Measurements from ENCODE around the gene MYH8.

The MYH8 gene

DNA sequence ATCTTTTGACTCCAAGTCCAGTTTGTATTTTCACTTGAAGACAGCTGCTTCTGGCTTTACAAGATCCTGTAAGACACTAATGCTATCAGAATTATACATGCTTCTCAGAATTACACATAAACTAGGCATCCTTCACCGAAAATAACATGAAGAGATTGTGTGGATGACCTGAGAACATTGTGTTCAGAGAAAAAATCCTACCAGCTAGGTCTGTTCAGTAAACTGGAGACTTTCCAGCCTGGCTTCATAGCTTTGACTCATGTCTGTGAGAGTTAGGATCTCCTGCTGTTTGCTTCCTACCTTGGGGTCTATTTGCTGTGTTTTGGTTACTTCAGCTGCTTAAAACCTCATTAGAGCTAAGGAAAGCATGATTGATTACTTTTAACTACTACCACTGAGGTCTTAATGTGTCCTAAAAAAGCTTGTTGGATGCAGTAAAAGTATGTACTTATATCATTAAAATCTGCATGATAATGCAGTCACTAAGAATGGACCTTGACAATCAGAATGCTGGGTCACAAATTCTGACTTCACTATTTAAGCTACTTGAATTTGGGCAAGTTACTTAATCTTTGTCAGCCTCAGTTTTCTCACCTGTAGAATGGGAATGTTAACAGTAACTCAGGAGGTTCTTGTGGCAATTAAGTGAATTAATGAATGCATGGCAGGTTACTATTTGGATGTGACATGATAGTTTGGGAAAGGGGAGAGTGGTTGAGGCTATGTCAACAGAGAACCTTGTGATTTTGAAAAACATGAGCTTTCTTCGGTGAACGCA lies 40.9 kb downstream of the MYH8 start:
- DNase-seq, result no peak

DNA sequence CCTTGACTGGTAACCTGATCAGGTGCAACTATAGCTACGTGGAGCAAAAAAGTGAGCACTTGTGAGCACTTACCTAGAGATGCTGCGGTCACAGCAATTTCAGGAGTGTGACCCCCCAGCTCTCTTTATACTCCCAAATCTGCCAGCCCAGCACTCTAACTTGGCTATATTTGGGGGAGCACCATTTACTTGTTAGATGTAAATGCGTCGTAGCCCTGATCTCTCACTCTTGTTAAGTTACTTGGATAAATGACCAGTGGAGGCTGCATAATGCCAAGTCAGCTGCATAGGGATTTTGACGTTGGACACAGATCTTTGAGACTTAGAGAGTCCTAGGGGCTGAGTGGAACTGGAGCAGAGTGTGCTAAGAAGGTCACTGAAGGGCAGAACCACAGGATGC lies 48.8 kb downstream of the MYH8 start, which contains the start of gene MYH13:
TSS of gene MYH13 (minus strand) at position 101 of the 400 bp plus-strand sequence. CDS start 8,476 bp downstream, outside the sequence.
- DNase-seq, result no peak

DNA sequence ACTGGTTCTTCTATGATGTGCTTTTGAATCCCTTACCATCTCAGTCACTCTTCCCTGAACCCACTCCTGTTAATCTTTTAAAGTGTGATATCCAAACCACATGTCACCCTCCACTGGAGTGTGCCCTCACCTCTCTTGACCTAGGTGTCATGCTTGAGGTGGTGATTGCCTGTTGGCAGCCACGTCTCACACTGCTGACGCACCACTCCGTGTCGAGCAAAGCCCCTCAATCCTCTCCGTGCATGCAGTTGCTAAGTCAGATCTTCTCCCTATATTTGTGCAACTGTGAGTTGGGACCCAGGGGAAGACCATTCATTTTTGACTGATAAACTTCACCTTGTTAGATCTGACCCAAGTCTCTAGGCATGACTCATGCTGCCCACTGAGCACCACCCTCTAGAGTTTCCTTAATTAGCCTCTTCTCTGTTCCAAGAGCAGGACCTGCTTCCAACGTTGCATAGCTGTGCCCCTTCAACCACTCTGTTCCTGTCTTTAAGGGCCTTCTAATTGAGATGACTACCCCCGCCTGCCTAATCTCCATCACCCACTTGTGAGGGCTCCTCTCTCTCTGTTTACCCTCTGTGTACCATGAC lies 51.6 kb downstream of the MYH8 start:
- no peak for DNase-seq

DNA sequence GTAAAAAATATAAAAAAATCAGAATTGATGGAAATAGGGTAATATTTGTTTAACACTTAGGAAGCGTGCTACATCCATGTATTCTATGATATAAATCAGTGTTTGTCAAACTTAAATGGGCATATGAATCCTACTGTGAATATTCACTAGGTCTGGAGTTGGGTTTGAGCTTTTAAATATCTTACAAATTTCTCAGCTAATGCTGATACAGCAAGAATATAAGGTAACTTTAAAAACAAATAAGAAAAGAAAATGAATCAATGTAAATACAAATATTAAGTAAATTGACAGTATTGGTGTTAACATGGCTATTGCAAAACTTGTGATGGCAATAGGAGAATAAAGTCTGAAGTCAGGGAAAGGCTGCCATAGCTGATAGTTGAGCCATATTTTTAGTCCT lies 52.5 kb downstream of the MYH8 start:
- no peak for DNase-seq

DNA sequence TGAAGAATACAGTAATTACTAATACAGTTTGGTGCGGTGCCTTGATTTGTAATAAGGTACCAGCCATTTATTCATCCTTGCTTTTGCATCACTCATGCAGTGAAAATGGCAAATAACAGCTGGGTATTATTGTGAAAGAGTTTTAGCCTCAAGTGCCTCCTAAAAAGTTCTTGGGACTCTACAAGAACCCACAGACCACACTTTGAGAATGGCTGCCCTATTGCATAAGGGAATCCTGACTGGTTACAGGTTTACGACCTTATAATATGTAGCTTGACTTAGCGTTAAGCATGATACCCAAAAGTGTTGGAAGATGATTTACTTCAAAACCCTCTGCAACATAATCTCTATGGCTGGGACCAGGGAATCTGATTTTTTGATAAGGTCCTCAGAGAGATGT lies 53.2 kb downstream of the MYH8 start:
- no peak for DNase-seq

DNA sequence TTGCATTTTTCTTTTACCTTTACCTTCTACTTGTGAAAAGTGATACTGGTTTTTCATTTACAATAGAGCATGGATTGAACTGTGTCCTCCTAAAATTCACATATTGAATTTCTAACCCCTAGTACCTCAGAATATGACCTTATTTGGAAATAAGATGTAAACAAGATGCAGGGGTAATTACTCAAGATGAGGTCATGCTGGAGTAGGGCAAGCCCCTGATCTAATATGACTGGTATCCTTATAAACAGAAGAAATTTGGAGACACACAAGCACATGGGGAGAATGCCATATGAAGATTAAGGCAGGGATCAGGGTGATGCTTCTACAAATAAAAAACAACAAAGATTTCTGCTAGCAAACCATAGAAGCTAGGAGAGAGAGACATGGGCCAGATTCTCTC lies 61.2 kb downstream of the MYH8 start:
- no peak for DNase-seq

DNA sequence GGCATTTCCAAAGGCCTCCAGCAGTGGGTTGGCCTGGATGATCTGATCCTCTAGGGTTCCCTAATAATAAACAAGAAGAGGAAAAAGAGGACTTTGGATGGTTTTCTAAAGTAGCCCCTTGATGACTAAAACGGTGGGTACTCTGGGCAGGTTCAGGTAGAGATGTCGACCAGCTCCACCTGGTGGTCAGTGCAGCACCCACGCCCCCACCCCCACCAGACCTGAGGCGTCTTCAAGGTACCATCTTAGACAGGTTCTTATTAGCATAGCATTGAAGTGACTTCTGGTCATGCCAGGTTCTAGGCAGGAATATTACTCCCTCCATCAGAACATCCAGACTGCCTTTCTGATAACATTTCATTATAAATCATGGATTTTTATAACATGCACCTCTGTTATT lies 64.0 kb downstream of the MYH8 start:
- DNase-seq, result no peak

DNA sequence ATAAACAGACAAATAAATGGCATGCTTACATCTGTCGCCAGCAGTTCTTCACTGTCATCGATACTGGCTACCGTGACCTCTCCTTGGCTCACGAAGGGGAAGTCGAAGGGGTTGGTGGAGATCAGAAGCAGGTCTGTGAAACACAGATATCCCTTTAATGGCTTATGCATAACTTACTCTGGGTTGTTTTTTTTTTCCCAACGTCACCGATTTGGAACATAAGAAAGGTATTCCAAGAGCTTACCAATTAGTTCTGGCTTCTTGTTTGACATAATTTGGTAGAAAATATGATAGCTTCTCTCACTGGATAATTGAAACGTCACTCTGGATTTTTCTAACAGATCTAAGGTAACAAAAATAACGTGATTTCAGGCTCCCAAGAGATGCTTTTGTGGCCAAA lies 67.1 kb downstream of the MYH8 start:
- no peak for DNase-seq

DNA sequence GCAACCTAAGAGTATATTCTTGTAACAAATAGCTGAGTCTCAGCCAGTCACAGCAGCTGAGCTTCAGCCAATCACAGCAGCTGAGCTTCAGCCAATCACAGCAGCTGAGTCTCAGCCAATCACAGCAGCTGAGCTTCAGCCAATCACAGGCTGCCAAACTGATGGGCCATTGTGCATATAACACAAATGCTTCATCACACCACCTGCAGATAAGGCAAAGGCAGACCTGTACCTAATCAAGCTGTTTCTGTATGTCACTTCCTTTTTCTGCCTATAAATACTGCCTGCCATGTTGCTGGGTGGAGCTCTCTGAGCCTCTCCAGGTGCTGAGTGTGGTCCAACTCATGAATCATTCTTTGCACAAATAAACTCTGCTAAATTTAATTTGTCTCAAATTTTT lies 68.9 kb downstream of the MYH8 start:
- DNase-seq, result no peak

DNA sequence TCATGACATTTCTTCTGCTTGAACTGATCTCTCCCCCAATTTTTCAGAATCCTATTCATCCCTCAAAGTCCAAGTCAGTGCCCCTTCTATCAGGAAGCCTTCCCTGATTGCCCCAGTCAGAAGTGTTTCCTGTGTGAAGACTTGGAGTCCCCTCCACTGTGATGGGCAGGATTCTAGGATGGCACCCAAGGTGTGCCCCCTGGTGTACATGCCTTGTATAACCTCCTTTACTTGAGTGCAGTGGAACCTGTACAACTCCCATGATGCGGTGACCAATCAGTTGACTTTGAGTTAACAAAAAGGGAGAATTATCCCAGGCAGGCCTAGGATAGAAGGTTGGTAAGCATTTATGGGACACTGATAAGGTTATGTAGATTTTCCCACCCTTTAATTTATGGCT lies 72.3 kb downstream of the MYH8 start:
- DNase-seq, result no peak

DNA sequence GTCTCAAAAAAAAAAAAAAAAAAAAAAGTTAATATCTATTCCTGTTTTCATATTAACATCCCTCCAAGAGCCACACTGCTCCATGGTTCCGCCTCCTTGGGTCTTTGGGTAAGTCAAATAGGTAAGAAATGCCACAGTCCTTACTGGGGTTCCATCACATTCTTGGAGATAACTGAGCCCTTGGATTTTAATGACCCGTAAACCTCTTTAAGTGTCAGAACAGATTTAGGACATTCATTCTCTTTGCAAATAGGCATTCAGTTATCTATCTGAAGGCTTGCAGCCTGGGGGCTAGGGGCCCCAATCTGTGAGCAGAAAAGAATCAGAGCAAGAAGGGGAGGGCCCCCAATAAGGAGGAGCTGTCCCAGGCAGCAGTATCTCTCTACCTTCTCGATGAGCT lies 76.9 kb downstream of the MYH8 start:
- no peak for DNase-seq

Measured in activated gamma-delta T cell (primary cell).